HG03442 (cell line): ENCODE measurements around the gene MCM6.
A peak's percentile ranks its signal among the peaks of the same experiment; 100 is the strongest.

ENCODE experiments used
- ATAC-seq: cut with Tn5 transposase; IDR thresholded peaks from one replicate; pipeline ENCODE4 v1.9.1; 2021; ENCODE audit warnings: mild to moderate bottlenecking, moderate library complexity; ENCODE audit not compliant: unreplicated experiment

The MCM6 gene

GRCh38 chr2:135870571-135870970 lies 5.7 kb downstream of the MCM6 start:
- peak; percentile 73 for ATAC-seq

DNA sequence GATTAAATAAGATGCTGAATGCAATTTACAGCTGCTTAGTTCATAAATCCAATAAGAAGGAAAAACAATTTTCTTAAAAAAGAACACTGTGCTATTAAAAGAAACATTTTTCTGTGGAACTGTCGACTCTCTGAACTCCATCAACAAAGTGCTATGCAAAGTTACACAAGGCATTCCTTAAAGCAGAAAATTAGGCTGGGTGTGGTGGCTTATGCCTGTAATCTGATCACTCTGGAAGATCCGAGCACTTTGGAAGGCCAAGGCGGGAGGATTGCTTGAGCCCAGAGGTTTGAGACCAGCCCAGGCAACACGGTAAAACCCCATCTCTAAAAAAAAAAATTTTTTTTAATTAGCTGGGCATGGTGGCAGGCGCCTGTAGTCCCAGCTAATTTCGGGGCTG lies 13.0 kb downstream of the MCM6 start:
- ATAC-seq, result no peak

DNA sequence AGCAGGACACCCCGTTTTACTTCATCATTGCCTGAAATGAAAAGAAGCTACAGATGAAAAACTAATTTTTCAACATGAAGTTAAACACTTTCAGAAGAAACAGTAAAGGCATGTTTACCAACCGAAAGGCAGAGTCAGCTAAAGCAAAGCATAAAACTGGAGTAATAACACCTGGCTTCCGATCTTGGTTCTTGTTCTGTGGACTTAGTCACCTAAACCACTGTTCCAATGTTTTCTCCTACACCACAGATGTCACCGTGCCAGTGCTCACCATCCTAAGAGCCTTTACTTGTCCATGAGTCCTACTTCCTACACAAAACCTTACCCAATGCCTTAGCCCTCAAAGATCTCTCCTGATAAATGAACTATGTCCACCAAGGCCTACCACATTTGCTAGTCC lies 13.5 kb downstream of the MCM6 start:
- ATAC-seq, result no peak

- no peak for ATAC-seq
Measured at GRCh38 chr2:135853401-135853800, 22.8 kb downstream of the MCM6 start.

- ATAC-seq, result no peak
Measured at GRCh38 chr2:135851858-135852257, 24.4 kb downstream of the MCM6 start.

GRCh38 chr2:135850892-135851668 lies 25.2 kb downstream of the MCM6 start:
- ATAC-seq, result no peak

DNA sequence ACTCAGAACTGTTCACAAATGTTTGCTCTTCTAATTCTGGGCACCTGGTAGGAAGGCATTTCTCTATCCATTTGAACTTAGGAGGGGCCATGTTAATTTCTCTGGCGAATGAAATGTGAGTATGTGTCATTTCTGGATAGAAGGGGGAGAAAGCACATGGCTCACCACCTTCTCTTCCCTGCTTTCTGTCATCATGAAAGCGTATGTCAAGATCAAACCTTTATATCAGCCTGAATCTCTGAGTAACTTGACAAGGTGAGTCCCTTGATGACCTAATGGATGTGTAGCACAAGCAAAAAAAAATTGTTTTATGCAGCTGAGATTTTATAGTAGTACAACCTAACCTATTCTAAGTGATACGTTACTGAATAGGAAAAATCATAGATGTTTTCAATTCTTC lies 27.2 kb downstream of the MCM6 start:
- ATAC-seq, result no peak

DNA sequence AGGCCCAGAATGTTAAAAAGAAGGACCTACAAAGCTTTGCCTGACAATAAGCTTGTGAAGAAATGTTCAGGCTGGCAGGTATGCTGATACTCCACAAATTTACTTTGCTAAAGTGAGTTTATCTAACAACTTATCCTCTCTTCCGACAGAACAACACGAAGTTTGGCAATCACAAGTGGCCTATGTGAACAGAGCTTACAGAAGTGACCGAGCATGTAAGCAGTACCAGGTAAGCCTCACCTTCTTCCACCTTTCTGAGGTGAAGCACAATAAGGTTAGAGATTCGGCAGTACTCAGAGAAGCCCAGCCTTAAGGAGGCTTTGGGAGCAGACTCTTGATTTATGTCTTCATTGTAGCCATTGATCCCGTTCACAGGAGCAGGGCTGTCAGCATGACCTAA lies 30.2 kb downstream of the MCM6 start:
- no peak for ATAC-seq

DNA sequence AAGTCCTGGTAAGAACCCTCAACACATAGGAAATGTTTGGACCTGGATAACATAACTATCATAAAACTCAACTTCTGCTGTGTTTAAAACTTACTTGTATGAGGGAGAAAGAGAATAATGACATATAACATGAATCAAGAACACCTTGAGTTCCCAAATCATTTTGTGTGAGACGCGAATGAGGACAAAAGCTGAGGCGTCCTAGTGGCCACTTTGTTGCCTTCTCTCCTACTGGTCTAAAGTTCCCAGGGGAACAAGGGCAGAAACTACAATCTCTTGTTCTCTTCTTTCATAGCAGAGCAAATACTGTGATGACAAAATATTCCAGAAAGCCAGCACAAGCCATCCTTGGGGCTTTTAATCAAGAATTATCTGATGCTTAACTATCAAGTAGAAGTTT lies 31.0 kb downstream of the MCM6 start:
- no peak for ATAC-seq

DNA sequence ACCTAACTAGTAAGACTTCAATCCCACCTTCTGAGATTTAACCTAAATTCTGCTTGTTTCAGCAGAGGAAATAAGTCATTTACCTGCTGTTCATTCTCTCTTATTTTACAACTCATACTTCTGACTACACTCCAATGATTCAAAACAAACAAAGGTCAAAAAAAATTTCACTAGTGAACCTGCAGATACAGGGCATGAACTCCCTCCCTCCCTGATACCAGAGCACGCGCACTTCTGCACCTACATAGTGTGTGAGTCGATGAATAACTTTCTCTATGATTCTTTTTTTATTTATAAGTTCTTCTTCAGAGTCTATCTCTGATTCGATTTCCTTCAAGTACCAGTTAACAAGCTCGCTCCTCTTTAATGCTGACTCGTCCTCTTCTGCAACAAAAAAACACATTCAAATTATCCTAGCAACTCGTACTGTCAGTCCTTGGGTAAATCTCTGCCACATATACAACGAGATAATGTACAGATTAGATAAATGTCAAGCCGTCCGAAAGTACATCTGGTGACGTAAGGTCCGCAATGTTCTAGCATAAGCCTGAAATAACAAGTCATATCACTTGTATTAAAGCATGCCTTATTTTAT lies 31.8 kb downstream of the MCM6 start:
- no peak for ATAC-seq

- ATAC-seq, result no peak
Measured at GRCh38 chr2:135843671-135844070, 32.6 kb downstream of the MCM6 start.

- ATAC-seq, result peak; percentile 52
Measured at GRCh38 chr2:135840601-135841000, 35.6 kb downstream of the MCM6 start.

- no peak for ATAC-seq
Measured at GRCh38 chr2:135839713-135840112, 36.5 kb downstream of the MCM6 start.

GRCh38 chr2:135838502-135838901 lies 37.7 kb downstream of the MCM6 start:
- no peak for ATAC-seq

DNA sequence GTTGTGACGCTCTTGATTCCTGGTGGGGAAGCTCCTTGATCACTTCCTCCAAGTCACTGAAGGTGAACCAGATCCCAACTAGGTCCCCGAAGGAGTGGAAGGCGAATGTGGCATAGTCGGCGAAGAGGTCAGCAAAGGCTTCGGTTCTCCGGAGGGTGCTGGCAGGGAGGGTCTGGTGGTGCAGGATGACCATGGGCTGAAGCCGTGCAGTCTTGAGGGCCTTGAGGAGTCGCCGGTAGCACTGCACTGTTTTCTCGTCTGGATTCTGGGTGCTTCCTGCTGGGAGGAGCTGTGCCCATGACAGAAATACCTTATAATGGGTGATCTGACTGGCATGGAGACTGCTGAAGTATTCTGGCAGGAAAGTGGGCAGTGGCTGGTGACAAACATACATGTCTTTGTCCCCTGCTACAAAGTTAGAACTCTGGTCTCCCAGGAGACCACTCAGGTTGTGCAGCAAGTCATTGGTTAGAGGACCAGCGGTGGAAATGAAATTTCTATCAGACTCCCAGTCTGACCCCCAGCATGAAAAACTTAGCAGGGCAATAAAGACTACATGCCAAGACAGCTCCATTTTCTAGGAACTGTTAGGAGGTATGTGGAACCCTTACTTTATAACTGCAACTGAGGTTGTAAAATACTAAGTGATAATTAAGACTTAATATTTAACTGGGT lies 39.5 kb downstream of the MCM6 start, which contains the start of gene LCT:
LCT (minus strand) TSS at position 589 of the 675 bp plus-strand sequence; CDS start at position 574, 15 bp downstream.
- no peak for ATAC-seq

- ATAC-seq, result no peak
Measured at GRCh38 chr2:135832891-135833290, 43.4 kb downstream of the MCM6 start.

- ATAC-seq, result no peak
Measured at GRCh38 chr2:135831180-135831812, 44.9 kb downstream of the MCM6 start.

DNA sequence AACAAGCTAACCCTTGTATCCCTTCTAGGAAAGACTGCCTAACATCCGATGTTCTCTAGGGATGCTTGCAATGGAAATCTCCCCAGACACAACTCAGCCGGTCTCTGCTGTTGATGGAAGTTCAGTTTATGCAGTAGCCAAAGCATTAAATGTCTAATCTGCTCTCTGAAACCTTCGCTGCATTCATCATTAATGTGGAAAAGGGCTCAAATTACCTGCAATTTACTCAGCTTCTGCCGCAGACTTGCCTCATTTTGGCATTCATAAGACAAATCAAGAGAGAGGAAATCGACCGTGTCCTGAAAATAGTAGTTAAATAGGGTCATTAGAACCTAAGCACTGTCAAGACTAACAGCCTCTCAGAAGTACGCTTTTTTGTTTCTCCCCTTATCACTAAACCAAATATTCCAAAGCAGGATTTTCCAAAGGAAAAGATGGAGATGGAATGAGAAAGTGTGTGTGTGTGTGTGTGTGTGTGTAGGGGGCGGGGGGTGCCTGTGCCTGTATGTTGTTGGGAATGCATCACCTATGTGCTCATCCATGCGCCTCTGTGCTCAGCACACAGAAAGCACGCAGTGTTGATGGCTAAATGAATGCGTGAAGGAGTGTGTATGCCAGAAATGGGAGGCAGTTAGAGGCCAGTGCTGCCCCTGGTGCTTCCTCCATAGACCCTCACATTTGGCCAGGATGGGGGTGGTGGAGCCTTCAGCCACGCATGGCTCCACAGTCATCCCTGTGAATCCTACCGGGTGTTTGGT lies 46.7 kb downstream of the MCM6 start:
- ATAC-seq, result no peak

DNA sequence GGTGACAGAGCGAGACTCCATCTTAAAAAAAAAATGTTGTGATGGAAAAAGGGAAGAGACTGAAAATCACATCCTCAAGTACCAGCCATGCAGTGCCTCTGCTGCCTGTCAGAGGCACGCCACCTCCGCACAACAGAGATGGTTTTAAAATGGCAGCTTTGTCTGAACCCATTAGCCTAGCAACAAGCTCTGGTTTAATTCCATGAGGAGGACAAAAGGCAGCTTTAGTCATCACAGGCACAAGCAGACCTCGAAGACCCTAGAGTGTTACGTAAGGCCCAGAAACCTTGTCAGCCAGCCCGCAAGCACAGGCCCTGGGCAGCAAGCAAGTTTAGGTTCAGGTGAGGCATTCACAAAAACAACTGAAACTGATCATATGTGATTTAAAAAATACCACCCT lies 49.7 kb downstream of the MCM6 start:
- no peak for ATAC-seq

GRCh38 chr2:135825550-135826176 lies 50.6 kb downstream of the MCM6 start:
- no peak for ATAC-seq
